Measurements from ENCODE around the gene RBM26.

DNA sequence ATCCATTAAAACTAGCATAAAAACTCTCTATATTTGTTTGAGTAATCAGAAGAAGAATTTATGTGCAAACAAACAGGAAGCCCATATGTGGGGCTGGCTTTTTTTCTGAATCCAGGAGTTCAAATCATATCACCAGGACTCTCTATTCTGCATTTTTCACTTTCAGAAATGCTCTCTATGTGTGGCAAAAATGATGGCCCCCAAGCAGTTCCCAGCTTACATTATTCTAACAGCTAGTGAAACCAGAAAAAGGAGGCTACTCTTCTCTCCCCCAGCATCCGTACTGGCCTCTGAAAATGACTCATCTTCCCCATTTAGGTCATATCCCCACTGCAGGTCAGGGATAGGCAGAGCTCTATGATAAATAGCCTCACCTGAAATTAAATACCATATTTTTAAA, 20.4 kb downstream of the RBM26 start:
- no peak for TF ChIP-seq EZH2 (IDR thresholded peaks at IDR 0.05; ENCODE audit: borderline replicate concordance)
- TF ChIP-seq, protein P1, sequence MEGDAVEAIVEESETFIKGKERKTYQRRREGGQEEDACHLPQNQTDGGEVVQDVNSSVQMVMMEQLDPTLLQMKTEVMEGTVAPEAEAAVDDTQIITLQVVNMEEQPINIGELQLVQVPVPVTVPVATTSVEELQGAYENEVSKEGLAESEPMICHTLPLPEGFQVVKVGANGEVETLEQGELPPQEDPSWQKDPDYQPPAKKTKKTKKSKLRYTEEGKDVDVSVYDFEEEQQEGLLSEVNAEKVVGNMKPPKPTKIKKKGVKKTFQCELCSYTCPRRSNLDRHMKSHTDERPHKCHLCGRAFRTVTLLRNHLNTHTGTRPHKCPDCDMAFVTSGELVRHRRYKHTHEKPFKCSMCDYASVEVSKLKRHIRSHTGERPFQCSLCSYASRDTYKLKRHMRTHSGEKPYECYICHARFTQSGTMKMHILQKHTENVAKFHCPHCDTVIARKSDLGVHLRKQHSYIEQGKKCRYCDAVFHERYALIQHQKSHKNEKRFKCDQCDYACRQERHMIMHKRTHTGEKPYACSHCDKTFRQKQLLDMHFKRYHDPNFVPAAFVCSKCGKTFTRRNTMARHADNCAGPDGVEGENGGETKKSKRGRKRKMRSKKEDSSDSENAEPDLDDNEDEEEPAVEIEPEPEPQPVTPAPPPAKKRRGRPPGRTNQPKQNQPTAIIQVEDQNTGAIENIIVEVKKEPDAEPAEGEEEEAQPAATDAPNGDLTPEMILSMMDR (IDR thresholded peaks at IDR 0.05; ENCODE audit: poor library complexity) = no peak
